ENCODE data around the gene IL1RL1.

The IL1RL1 gene

GRCh38 chr2:102310964-102311640 lies at the start of gene IL1RL1:
Gene IL1RL1 (plus strand): TSS chr2:102311563. CDS start chr2:102338265, 26,702 bp downstream.
- FAIRE-seq = no peak

- no peak for FAIRE-seq
Measured at GRCh38 chr2:102262216-102263129, 48.9 kb upstream of the IL1RL1 start.

- FAIRE-seq = no peak
Measured at GRCh38 chr2:102264952-102265351, 46.4 kb upstream of the IL1RL1 start.

GRCh38 chr2:102266204-102266603 lies 45.2 kb upstream of the IL1RL1 start:
- no peak for FAIRE-seq

GRCh38 chr2:102267774-102268173 lies 43.6 kb upstream of the IL1RL1 start:
- FAIRE-seq = no peak

GRCh38 chr2:102268510-102269199 lies 42.7 kb upstream of the IL1RL1 start:
- FAIRE-seq = no peak

GRCh38 chr2:102269200-102269524 lies 42.2 kb upstream of the IL1RL1 start:
- FAIRE-seq = no peak

GRCh38 chr2:102271844-102272243 lies 39.5 kb upstream of the IL1RL1 start:
- FAIRE-seq = no peak

GRCh38 chr2:102273619-102274211 lies 37.6 kb upstream of the IL1RL1 start:
- FAIRE-seq = no peak

GRCh38 chr2:102276549-102277201 lies 34.7 kb upstream of the IL1RL1 start:
- FAIRE-seq = no peak

- FAIRE-seq = no peak
Measured at GRCh38 chr2:102277202-102277700, 34.1 kb upstream of the IL1RL1 start.

- no peak for FAIRE-seq
Measured at GRCh38 chr2:102278720-102279390, 32.5 kb upstream of the IL1RL1 start.

- FAIRE-seq = no peak
Measured at GRCh38 chr2:102279391-102279735, 32.0 kb upstream of the IL1RL1 start.

GRCh38 chr2:102282678-102283091 lies 28.7 kb upstream of the IL1RL1 start:
- FAIRE-seq = no peak

GRCh38 chr2:102283996-102284395 lies 27.4 kb upstream of the IL1RL1 start:
- FAIRE-seq = no peak

GRCh38 chr2:102284611-102285010 lies 26.8 kb upstream of the IL1RL1 start:
- FAIRE-seq = no peak

- FAIRE-seq = no peak
Measured at GRCh38 chr2:102285368-102285767, 26.0 kb upstream of the IL1RL1 start.

- FAIRE-seq = no peak
Measured at GRCh38 chr2:102286041-102286440, 25.3 kb upstream of the IL1RL1 start.

- no peak for FAIRE-seq
Measured at GRCh38 chr2:102289129-102289528, 22.2 kb upstream of the IL1RL1 start.

- peak; percentile 81 for FAIRE-seq
Measured at GRCh38 chr2:102290594-102290993, 20.8 kb upstream of the IL1RL1 start.

GRCh38 chr2:102291319-102292075 lies 19.9 kb upstream of the IL1RL1 start:
- no peak for FAIRE-seq

Measured in TTC549 (cell line).